OCI-LY3 (cell line): ENCODE data around the gene MYL3.
A peak's percentile ranks its signal among the peaks of the same experiment; 100 is the strongest.

ENCODE experiments used
- H2AFZ ChIP-seq: fragments of 200-600, 300-600 bp; shearing (Covaris generic); 2 replicates; pipeline ENCODE4 v1.6.0; 2014; ENCODE audit warnings: antibody characterized with exemption, low read depth, low read length
- H3K27ac ChIP-seq: fragments of 200-600, 300-600 bp; sonication (generic); 2 replicates; pipeline ENCODE4 v1.5.1; 2014; ENCODE audit warnings: mild to moderate bottlenecking, low read length, moderate library complexity, mixed read lengths
- H3K27me3 ChIP-seq: fragments of 200-600, 300-600 bp; sonication (generic); 2 replicates; pipeline ENCODE4 v1.6.1; 2014; ENCODE audit warnings: low read depth, low read length, mixed read lengths
- H3K36me3 ChIP-seq: fragments of 200-600, 300-600 bp; sonication (generic); replicated peaks from 2 replicates; pipeline ENCODE3; 2014; ENCODE audit warnings: low read depth, low read length, mixed read lengths
- H3K4me1 ChIP-seq: fragments of 300-600, 200-600 bp; sonication (generic); 2 replicates; pipeline ENCODE4 v1.6.1; 2014; ENCODE audit warnings: low read length, mixed read lengths
- H3K4me2 ChIP-seq: fragments of 200-600, 300-600 bp; sonication (generic); 2 replicates; pipeline ENCODE4 v1.6.1; 2014; ENCODE audit warnings: low read length, mixed read lengths
- H3K4me3 ChIP-seq: fragments of 300-600, 200-600 bp; sonication (generic); 2 replicates; pipeline ENCODE4 v1.5.1; 2014; ENCODE audit warnings: antibody characterized with exemption, mild to moderate bottlenecking, low read length, moderate library complexity
- H3K79me2 ChIP-seq: fragments of 300-600, 200-600 bp; shearing (Covaris generic); 2 replicates; pipeline ENCODE4 v1.6.1; 2014; ENCODE audit warnings: mild to moderate bottlenecking, low read length, mixed read lengths
- H3K9ac ChIP-seq: fragments of 300-600, 200-600 bp; shearing (Covaris generic); 2 replicates; pipeline ENCODE4 v1.6.0; 2014; ENCODE audit warnings: mild to moderate bottlenecking, low read length, moderate library complexity
- H3K9me3 ChIP-seq: fragments of 200-600, 300-600 bp; shearing (Covaris generic); 2 replicates; pipeline ENCODE4 v1.6.1; 2014; ENCODE audit warnings: low read length, mixed read lengths; ENCODE audit not compliant: insufficient read depth
- H4K20me1 ChIP-seq: fragments of 200-600, 300-600 bp; sonication (generic); 2 replicates; pipeline ENCODE4 v1.6.1; 2016; ENCODE audit warnings: low read length, mixed read lengths; ENCODE audit not compliant: insufficient read depth
- EZH2phosphoT487 ChIP-seq: fragments of 200-600 bp; shearing (Covaris generic); IDR thresholded peaks from 2 replicates; pipeline ENCODE4 v1.6.1; 2018; ENCODE audit warnings: antibody characterized with exemption, mixed run types, low read depth
- TF ChIP-seq, protein P1 (sequence below): fragments of 200-600, 300-600 bp; sonication (generic); IDR thresholded peaks from 2 replicates; pipeline ENCODE4 v1.5.1; 2014; ENCODE audit warnings: antibody characterized with exemption, low read length, low read depth

Gene MYL3

DNA sequence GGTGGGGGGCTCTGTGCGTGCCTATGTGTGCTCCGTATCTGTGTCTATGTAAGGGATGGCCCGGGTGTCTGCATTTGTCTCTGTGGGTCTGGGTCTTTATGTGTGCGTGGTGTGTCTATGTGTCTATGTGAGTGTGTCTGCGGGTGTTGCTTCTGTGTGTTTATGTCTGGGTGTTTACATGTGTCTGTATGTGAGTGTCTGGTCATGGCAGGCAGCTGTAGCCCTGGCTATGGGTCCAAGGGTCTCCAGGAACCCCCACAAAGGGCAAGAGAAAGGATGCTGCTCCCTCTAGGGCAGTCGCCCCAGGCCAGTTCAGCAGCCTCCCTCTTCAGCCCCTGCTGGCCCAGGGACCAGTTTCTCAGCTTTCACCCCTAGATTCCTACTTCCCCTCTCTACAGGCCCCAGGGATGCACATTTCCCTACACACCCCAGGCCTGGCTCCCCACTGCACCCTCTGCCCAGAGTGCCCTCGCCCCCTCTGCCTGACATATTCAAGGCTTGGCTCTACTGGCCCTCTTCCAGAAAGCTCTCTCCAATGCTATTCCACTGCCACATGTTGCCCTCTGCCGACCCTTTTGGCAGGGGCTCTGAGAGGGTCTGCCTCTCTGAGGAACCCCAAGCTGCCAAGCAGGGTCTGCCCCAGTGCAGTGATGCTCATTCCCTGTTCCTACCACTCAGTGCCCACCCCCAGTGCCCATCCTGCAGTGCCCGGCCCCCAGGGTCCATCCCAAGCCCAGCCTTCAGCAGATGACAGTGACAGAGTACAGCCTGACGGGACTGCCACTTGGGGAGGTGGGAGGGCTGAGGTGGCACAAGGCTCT lies 1.0 kb upstream of the MYL3 start:
- Histone ChIP-seq H3K79me2 (no peaks in the 10 kb centered on the region), H3K9me3 (no peaks in the 10 kb centered on the region), H3K9ac (no peak overlapping the region), H3K4me2 (no peak overlapping the region), H3K27ac (no peak overlapping the region), H3K4me1 (no peaks in the 10 kb centered on the region), H2AFZ (no peak overlapping the region), H3K4me3 (no peak overlapping the region), H3K36me3 (no peaks in the 10 kb centered on the region), H3K27me3 (peaks cover 4% of the 10 kb centered on the region; the same call in 1 of the 2 replicates), H4K20me1 (no peaks in the 10 kb centered on the region)
- TF ChIP-seq EZH2phosphoT487 = no peak
- TF ChIP-seq, protein P1, sequence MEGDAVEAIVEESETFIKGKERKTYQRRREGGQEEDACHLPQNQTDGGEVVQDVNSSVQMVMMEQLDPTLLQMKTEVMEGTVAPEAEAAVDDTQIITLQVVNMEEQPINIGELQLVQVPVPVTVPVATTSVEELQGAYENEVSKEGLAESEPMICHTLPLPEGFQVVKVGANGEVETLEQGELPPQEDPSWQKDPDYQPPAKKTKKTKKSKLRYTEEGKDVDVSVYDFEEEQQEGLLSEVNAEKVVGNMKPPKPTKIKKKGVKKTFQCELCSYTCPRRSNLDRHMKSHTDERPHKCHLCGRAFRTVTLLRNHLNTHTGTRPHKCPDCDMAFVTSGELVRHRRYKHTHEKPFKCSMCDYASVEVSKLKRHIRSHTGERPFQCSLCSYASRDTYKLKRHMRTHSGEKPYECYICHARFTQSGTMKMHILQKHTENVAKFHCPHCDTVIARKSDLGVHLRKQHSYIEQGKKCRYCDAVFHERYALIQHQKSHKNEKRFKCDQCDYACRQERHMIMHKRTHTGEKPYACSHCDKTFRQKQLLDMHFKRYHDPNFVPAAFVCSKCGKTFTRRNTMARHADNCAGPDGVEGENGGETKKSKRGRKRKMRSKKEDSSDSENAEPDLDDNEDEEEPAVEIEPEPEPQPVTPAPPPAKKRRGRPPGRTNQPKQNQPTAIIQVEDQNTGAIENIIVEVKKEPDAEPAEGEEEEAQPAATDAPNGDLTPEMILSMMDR = peak; percentile 12; the same call in 1 of the 2 replicates

DNA sequence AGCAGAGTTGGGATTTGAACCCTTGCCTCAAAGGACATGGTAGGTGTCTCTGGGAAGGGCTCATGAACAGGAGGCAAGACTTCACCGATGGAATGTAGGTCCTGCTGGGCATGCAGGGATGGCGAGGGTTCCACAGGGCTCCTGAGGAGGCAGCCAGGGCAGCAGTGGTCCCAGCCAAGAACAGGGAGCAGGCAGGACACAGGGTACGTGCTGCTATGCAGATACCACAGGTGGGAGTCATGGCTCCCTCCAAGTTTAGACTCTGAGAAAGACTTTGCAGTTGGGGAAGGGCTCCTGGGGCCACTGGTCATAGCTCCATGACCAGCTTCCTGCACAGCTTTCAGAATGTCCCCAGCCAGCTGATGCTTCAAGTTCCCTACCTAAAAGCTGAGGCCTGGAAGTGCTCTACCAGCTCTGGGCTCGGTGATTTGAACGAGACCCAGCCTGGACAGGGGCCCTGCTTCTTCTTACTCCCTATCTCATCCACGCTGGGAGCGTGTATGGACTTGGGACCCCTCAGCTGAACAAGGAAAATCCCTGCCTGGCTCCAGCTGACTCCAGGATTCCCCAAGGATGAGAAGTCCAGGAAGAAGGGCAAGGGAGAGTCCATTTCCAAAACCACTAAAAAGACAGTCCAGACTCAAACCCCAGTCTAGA lies 747 bp downstream of the MYL3 start:
- TF ChIP-seq EZH2phosphoT487 = no peak
- TF ChIP-seq, protein P1 = no peak
- no peaks in the 10 kb centered on the region for H3K36me3 ChIP-seq
- no peak overlapping the region for H3K4me3 ChIP-seq
- H3K27me3 ChIP-seq = peaks cover 13% of the 10 kb centered on the region
- no peaks in the 10 kb centered on the region for H3K79me2 ChIP-seq
- H3K9me3 ChIP-seq = no peaks in the 10 kb centered on the region
- no peaks in the 10 kb centered on the region for H3K4me1 ChIP-seq
- H4K20me1 ChIP-seq = no peaks in the 10 kb centered on the region
- no peak overlapping the region for H3K9ac ChIP-seq
- no peak overlapping the region for H3K27ac ChIP-seq
- H3K4me2 ChIP-seq = no peak overlapping the region
- no peak overlapping the region for H2AFZ ChIP-seq

DNA sequence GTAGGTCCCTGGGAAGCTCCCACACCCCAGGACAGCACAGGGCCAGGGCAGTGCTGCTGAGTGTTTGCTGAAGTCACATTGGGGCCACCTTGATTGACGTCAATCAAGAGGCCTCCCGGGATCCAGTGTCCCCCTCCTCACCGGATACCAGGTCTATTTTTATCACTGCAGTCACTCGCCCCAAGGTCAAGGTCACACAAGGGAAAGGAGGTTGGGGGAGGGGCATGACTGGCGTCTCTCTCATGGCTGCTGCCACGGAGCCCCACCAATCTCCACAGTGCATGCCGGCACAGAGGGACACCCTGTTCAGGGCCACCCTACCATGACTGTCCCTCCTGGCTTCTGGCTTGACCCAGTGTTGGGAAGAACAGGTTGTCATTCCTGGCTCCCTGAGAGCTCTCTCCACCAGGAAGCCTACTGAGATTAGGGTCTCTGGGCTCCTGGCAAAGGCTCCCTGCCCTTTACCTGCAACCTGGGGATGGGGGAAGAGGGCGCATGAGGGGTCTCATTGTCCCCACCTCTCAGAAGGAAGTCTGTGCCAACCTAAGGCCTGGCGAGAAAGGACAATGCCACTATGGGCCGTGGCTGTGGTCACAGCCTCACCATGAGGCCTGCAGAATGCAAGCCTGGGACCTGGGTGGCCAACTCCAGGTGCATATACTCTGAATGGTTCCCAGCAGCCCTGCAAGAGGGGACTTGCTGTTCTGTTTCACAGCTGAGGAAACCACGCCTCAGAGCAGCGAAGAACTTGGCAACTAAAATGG lies 1.5 kb downstream of the MYL3 start:
- no peaks in the 10 kb centered on the region for H3K79me2 ChIP-seq
- H3K4me2 ChIP-seq = no peak overlapping the region
- no peaks in the 10 kb centered on the region for H3K9me3 ChIP-seq
- H3K27ac ChIP-seq = no peak overlapping the region
- no peak overlapping the region for H2AFZ ChIP-seq
- TF ChIP-seq EZH2phosphoT487 = no peak
- TF ChIP-seq, protein P1 = no peak
- no peaks in the 10 kb centered on the region for H3K4me1 ChIP-seq
- no peak overlapping the region for H3K9ac ChIP-seq
- H3K27me3 ChIP-seq = peaks cover 17% of the 10 kb centered on the region
- no peaks in the 10 kb centered on the region for H3K36me3 ChIP-seq
- H4K20me1 ChIP-seq = no peaks in the 10 kb centered on the region
- H3K4me3 ChIP-seq = no peak overlapping the region
